ENCODE data around the gene UBTD2. TPM values are rescaled to one million over a fixed set of nuclear protein-coding genes. Genes with fewer than 3 reads are reported as not detected.

Gene UBTD2
- polyA plus RNA-seq, 1 donor from 2014 or later: 89.9 TPM

DNA sequence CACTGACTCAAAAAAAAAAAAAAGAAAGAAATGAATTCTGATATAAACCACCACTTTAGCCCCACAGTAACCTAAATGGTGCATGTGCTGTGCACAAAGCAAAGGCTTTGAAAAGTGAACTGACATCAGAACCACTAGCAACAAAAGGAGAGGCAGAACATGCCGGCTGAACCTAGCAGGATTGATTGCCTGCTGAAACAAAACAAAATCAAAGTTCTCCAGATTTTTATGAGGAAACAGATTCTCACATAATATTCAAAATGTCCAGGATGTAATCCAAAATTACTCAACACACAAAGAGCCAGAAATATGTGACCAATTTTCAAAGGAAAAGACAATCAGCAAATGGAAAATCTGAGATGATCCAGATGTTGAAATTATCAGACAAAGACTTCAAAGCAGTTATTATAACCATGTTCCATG is 37.9 kb downstream of the UBTD2 start:
- Histone ChIP-seq H3K4me3 (ENCODE audit: low read length) (no peak overlapping the region), H3K36me3 (ENCODE audit: insufficient read depth, low read length) (no peaks in the 10 kb centered on the region), H4K20me1 (ENCODE audit: insufficient read depth) (no peaks in the 10 kb centered on the region), H3K4me2 (ENCODE audit: low read length) (no peak overlapping the region), H2AFZ (ENCODE audit: low read depth, low read length) (no peak overlapping the region), H3K27me3 (ENCODE audit: insufficient read depth, low read depth, low read length) (no peaks in the 10 kb centered on the region), H3F3A (ENCODE audit: insufficient read depth, low read length, poor library complexity, severe bottlenecking) (no peaks in the 10 kb centered on the region), H3K27ac (ENCODE audit: low read length) (no peak overlapping the region), H3K79me2 (replicated peaks; ENCODE audit: insufficient read depth, low read length) (peaks cover 79% of the 10 kb centered on the region), H3K9me3 (ENCODE audit: low read length) (no peaks in the 10 kb centered on the region), H3K9me2 (ENCODE audit: insufficient read depth, low read length) (no peaks in the 10 kb centered on the region), H3K9ac (ENCODE audit: low read length) (no peak overlapping the region)
- no peak for TF ChIP-seq MXI1 (conservative IDR thresholded peaks at IDR 0.05; ENCODE audit: poor library complexity, severe bottlenecking)
- TF ChIP-seq EP300 (conservative IDR thresholded peaks at IDR 0.05; ENCODE audit: poor library complexity, severe bottlenecking): no peak
- no peak for TF ChIP-seq EZH2 (IDR thresholded peaks at IDR 0.05; ENCODE audit: borderline replicate concordance, insufficient read depth, low read length, poor library complexity, severe bottlenecking)
- TF ChIP-seq POLR2AphosphoS5 (IDR thresholded peaks at IDR 0.05): no peak
- TF ChIP-seq RAD21 (conservative IDR thresholded peaks at IDR 0.05): no peak
- TF ChIP-seq SMC3 (conservative IDR thresholded peaks at IDR 0.05; ENCODE audit: poor library complexity): no peak
- TF ChIP-seq TAF1 (IDR thresholded peaks at IDR 0.05; ENCODE audit: low read depth): no peak
- TF ChIP-seq, protein P1, sequence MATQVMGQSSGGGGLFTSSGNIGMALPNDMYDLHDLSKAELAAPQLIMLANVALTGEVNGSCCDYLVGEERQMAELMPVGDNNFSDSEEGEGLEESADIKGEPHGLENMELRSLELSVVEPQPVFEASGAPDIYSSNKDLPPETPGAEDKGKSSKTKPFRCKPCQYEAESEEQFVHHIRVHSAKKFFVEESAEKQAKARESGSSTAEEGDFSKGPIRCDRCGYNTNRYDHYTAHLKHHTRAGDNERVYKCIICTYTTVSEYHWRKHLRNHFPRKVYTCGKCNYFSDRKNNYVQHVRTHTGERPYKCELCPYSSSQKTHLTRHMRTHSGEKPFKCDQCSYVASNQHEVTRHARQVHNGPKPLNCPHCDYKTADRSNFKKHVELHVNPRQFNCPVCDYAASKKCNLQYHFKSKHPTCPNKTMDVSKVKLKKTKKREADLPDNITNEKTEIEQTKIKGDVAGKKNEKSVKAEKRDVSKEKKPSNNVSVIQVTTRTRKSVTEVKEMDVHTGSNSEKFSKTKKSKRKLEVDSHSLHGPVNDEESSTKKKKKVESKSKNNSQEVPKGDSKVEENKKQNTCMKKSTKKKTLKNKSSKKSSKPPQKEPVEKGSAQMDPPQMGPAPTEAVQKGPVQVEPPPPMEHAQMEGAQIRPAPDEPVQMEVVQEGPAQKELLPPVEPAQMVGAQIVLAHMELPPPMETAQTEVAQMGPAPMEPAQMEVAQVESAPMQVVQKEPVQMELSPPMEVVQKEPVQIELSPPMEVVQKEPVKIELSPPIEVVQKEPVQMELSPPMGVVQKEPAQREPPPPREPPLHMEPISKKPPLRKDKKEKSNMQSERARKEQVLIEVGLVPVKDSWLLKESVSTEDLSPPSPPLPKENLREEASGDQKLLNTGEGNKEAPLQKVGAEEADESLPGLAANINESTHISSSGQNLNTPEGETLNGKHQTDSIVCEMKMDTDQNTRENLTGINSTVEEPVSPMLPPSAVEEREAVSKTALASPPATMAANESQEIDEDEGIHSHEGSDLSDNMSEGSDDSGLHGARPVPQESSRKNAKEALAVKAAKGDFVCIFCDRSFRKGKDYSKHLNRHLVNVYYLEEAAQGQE (IDR thresholded peaks at IDR 0.05; ENCODE audit: borderline replicate concordance): no peak
- TF ChIP-seq, protein P2, sequence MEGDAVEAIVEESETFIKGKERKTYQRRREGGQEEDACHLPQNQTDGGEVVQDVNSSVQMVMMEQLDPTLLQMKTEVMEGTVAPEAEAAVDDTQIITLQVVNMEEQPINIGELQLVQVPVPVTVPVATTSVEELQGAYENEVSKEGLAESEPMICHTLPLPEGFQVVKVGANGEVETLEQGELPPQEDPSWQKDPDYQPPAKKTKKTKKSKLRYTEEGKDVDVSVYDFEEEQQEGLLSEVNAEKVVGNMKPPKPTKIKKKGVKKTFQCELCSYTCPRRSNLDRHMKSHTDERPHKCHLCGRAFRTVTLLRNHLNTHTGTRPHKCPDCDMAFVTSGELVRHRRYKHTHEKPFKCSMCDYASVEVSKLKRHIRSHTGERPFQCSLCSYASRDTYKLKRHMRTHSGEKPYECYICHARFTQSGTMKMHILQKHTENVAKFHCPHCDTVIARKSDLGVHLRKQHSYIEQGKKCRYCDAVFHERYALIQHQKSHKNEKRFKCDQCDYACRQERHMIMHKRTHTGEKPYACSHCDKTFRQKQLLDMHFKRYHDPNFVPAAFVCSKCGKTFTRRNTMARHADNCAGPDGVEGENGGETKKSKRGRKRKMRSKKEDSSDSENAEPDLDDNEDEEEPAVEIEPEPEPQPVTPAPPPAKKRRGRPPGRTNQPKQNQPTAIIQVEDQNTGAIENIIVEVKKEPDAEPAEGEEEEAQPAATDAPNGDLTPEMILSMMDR (IDR thresholded peaks at IDR 0.05; ENCODE audit: poor library complexity, severe bottlenecking): no peak

DNA sequence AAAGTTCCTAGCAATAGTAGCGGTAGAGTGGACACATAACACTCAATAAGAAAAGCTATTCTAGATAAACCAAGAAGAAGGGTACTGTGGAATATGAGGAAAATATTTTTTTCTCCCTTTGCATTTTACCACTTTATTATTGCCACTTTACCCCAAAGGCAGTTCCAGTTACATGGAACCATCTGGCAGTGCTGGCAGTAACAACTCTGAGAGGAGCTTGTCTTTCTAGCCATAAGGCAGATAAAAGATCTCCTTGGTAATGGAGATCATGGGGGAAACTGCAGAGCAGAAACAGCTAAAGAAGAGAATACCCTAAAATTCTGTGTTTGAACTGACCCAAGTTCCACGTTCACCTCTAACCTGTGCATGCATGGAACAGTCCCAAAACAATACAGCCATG is 38.5 kb downstream of the UBTD2 start:
- H3K79me2 ChIP-seq (replicated peaks; ENCODE audit: insufficient read depth, low read length): peaks cover 80% of the 10 kb centered on the region
- H3K36me3 ChIP-seq (ENCODE audit: insufficient read depth, low read length): no peaks in the 10 kb centered on the region
- H3K4me3 ChIP-seq (ENCODE audit: low read length): no peak overlapping the region
- H3K9ac ChIP-seq (ENCODE audit: low read length): no peak overlapping the region
- H4K20me1 ChIP-seq (ENCODE audit: insufficient read depth): no peaks in the 10 kb centered on the region
- H2AFZ ChIP-seq (ENCODE audit: low read depth, low read length): no peak overlapping the region
- no peaks in the 10 kb centered on the region for H3K27me3 ChIP-seq (ENCODE audit: insufficient read depth, low read depth, low read length)
- H3K27ac ChIP-seq (ENCODE audit: low read length): no peak overlapping the region
- no peaks in the 10 kb centered on the region for H3K9me3 ChIP-seq (ENCODE audit: low read length)
- TF ChIP-seq POLR2AphosphoS5 (IDR thresholded peaks at IDR 0.05) (no peak), TAF1 (IDR thresholded peaks at IDR 0.05; ENCODE audit: low read depth) (no peak), MXI1 (conservative IDR thresholded peaks at IDR 0.05; ENCODE audit: poor library complexity, severe bottlenecking) (no peak), EP300 (conservative IDR thresholded peaks at IDR 0.05; ENCODE audit: poor library complexity, severe bottlenecking) (no peak), SMC3 (conservative IDR thresholded peaks at IDR 0.05; ENCODE audit: poor library complexity) (no peak), RAD21 (conservative IDR thresholded peaks at IDR 0.05) (no peak), EZH2 (IDR thresholded peaks at IDR 0.05; ENCODE audit: borderline replicate concordance, insufficient read depth, low read length, poor library complexity, severe bottlenecking) (no peak)
- TF ChIP-seq, protein P2 (IDR thresholded peaks at IDR 0.05; ENCODE audit: poor library complexity, severe bottlenecking): no peak
- TF ChIP-seq, protein P1 (IDR thresholded peaks at IDR 0.05; ENCODE audit: borderline replicate concordance): no peak
- H3F3A ChIP-seq (ENCODE audit: insufficient read depth, low read length, poor library complexity, severe bottlenecking): no peaks in the 10 kb centered on the region
- no peaks in the 10 kb centered on the region for H3K9me2 ChIP-seq (ENCODE audit: insufficient read depth, low read length)
- H3K4me2 ChIP-seq (ENCODE audit: low read length): no peak overlapping the region
